H54 (cell line): ENCODE results near the gene PIK3C2G.
"Not testable (repeated sequence)": the region's sequence is repeated elsewhere in the genome, so short reads cannot be mapped to it uniquely, and the experiment has no call there.

Source experiments
- DNase-seq: peaks from one replicate; pipeline ENCODE4 v3.0.0; 2011; ENCODE audit warnings: low spot score, mixed read lengths; ENCODE audit not compliant: insufficient read length
- FAIRE-seq: peaks from 3 replicates; lab custom pipeline; 2011; peaks lifted over from hg19 to GRCh38; lab: Jason Lieb, UNC
- POLR2A ChIP-seq: IDR thresholded peaks from 2 replicates; pipeline ENCODE4 v1.6.1; 2011; ENCODE audit warnings: low read depth, mild to moderate bottlenecking, low read length

Gene PIK3C2G

GRCh38 chr12:18502422-18502968 is 241.2 kb downstream of the PIK3C2G start:
- DNase-seq (no peak), FAIRE-seq (no peak)
- TF ChIP-seq POLR2A = no peak

GRCh38 chr12:18521461-18521860 is 260.1 kb downstream of the PIK3C2G start:
- DNase-seq (no peak), FAIRE-seq (no peak)
- no peak for TF ChIP-seq POLR2A

- DNase-seq (no peak), FAIRE-seq (no peak)
- no peak for TF ChIP-seq POLR2A
These were observed 261.5 kb downstream of the PIK3C2G start for GRCh38 chr12:18522806-18523205.

- not testable (repeated sequence) for FAIRE-seq
These were observed 281.2 kb downstream of the PIK3C2G start for GRCh38 chr12:18542497-18542896.

GRCh38 chr12:18546399-18546798 is 285.1 kb downstream of the PIK3C2G start:
- no peak for FAIRE-seq
- no peak for DNase-seq
- no peak for TF ChIP-seq POLR2A

More at GRCh38 chr12:18542497-18542896, 281.2 kb downstream of the PIK3C2G start:
- DNase-seq = not testable (repeated sequence)

- DNase-seq (no peak), FAIRE-seq (no peak)
- TF ChIP-seq POLR2A = no peak
These were observed 288.3 kb downstream of the PIK3C2G start for GRCh38 chr12:18549598-18549997.

GRCh38 chr12:18551106-18551505 is 289.8 kb downstream of the PIK3C2G start:
- TF ChIP-seq POLR2A = no peak
- FAIRE-seq (peak; percentile 11), DNase-seq (no peak)

GRCh38 chr12:18551701-18552100 is 290.4 kb downstream of the PIK3C2G start:
- TF ChIP-seq POLR2A = no peak
- no peak for FAIRE-seq
- no peak for DNase-seq

GRCh38 chr12:18552829-18553228 is 291.5 kb downstream of the PIK3C2G start:
- DNase-seq (no peak), FAIRE-seq (no peak)
- TF ChIP-seq POLR2A = no peak

- DNase-seq (no peak), FAIRE-seq (peak; percentile 48)
- TF ChIP-seq POLR2A = no peak
These were observed 294.8 kb downstream of the PIK3C2G start for GRCh38 chr12:18556161-18556560.

GRCh38 chr12:18559242-18559641 is 297.9 kb downstream of the PIK3C2G start:
- no peak for TF ChIP-seq POLR2A

GRCh38 chr12:18562531-18562930 is 301.2 kb downstream of the PIK3C2G start:
- DNase-seq = no peak
- no peak for TF ChIP-seq POLR2A
- no peak for FAIRE-seq

More at GRCh38 chr12:18559242-18559641, 297.9 kb downstream of the PIK3C2G start:
- DNase-seq (no peak), FAIRE-seq (no peak)

- no peak for TF ChIP-seq POLR2A
- no peak for FAIRE-seq
These were observed 303.0 kb downstream of the PIK3C2G start for GRCh38 chr12:18564306-18564705.

GRCh38 chr12:18567787-18568186 is 306.5 kb downstream of the PIK3C2G start:
- TF ChIP-seq POLR2A = no peak
- DNase-seq (no peak), FAIRE-seq (no peak)

More at GRCh38 chr12:18564306-18564705, 303.0 kb downstream of the PIK3C2G start:
- DNase-seq = no peak

- DNase-seq = no peak
- FAIRE-seq = no peak
- TF ChIP-seq POLR2A = no peak
These were observed 309.2 kb downstream of the PIK3C2G start for GRCh38 chr12:18570543-18570942.
